ENCODE measurements around the gene ENG.

- no peak for TF ChIP-seq ZNF530 (tag by site-specific recombination; IDR thresholded peaks at IDR 0.05; ENCODE audit: low read depth)
- no peak for TF ChIP-seq REST (tag by site-specific recombination; IDR thresholded peaks at IDR 0.05)
- TF ChIP-seq SALL2 (tag by site-specific recombination; IDR thresholded peaks at IDR 0.05; ENCODE audit: borderline replicate concordance): no peak
- TF ChIP-seq ZNF580 (tag by site-specific recombination; IDR thresholded peaks at IDR 0.05): peak; percentile 69; the same call in 1 of the 2 replicates
- TF ChIP-seq CTCF (tag by site-specific recombination; IDR thresholded peaks at IDR 0.05): no peak
- TF ChIP-seq ZNF473 (tag by site-specific recombination; IDR thresholded peaks at IDR 0.05): no peak
- TF ChIP-seq ZNF433 (tag by site-specific recombination; IDR thresholded peaks at IDR 0.05; ENCODE audit: low read depth): no peak
- no peak for TF ChIP-seq ZNF24 (tag by site-specific recombination; IDR thresholded peaks at IDR 0.05)
- no peak for TF ChIP-seq ZNF768 (tag by site-specific recombination; IDR thresholded peaks at IDR 0.05)
Measured at GRCh38 chr9:127886401-127886972, 32.0 kb upstream of the ENG start.

Measured in HEK293 (cell line).